H9 (cell line): ENCODE data around the gene SKAP1. TPM values are rescaled to one million over a fixed set of nuclear protein-coding genes. Genes with fewer than 3 reads are reported as not detected.

ENCODE experiments used
- DNase-seq: peaks from one replicate; pipeline ENCODE4 v3.0.0-alpha.2; 2017
- H2AFZ ChIP-seq: one replicate; pipeline ENCODE4 v1.6.1; 2013; ENCODE audit warnings: mild to moderate bottlenecking, low read length, control low read depth, moderate library complexity
- H2AK5ac ChIP-seq: 2 replicates; pipeline ENCODE4 v1.6.1; 2013; ENCODE audit warnings: low read length, control low read depth, mixed read lengths; ENCODE audit not compliant: insufficient read length
- H2BK120ac ChIP-seq: one replicate; pipeline ENCODE4 v1.6.1; 2013; ENCODE audit warnings: low read depth, mild to moderate bottlenecking, low read length, control low read depth, inconsistent platforms; ENCODE audit not compliant: poor library complexity, severe bottlenecking
- H2BK12ac ChIP-seq: 2 replicates; pipeline ENCODE4 v1.6.1; 2013; ENCODE audit warnings: low read length, control low read depth, mixed read lengths, low read depth; ENCODE audit not compliant: insufficient read length
- H2BK15ac ChIP-seq: 2 replicates; pipeline ENCODE4 v1.6.1; 2013; ENCODE audit warnings: low read depth, low read length, control low read depth
- H2BK20ac ChIP-seq: one replicate; pipeline ENCODE4 v1.6.1; 2013; ENCODE audit warnings: low read depth, mild to moderate bottlenecking, low read length, control low read depth, inconsistent platforms; ENCODE audit not compliant: poor library complexity, severe bottlenecking
- H2BK5ac ChIP-seq: 2 replicates; pipeline ENCODE4 v1.6.1; 2013; ENCODE audit warnings: low read length, control low read depth, mixed read lengths; ENCODE audit not compliant: insufficient read length
- H3K14ac ChIP-seq: 2 replicates; pipeline ENCODE4 v1.6.1; 2013; ENCODE audit warnings: low read length, control low read depth; ENCODE audit not compliant: insufficient read depth
- H3K18ac ChIP-seq: 2 replicates; pipeline ENCODE4 v1.6.1; 2013; ENCODE audit warnings: low read depth, mild to moderate bottlenecking, mixed read lengths, low read length, control low read depth; ENCODE audit not compliant: insufficient read length
- H3K23ac ChIP-seq: 2 replicates; pipeline ENCODE4 v1.6.1; 2013; ENCODE audit warnings: low read length, control low read depth, mixed read lengths, low read depth; ENCODE audit not compliant: insufficient read length
- H3K23me2 ChIP-seq: 2 replicates; pipeline ENCODE4 v1.6.1; 2013; ENCODE audit warnings: low read depth, mild to moderate bottlenecking, mixed read lengths, low read length, control low read depth; ENCODE audit not compliant: insufficient read length, poor library complexity, severe bottlenecking
- H3K27ac ChIP-seq: 2 replicates; pipeline ENCODE4 v1.5.1; 2013; ENCODE audit warnings: low read length, control low read depth, mixed read lengths, low read depth; ENCODE audit not compliant: insufficient read length
- H3K27me3 ChIP-seq: 2 replicates; pipeline ENCODE4 v1.6.1; 2013; ENCODE audit warnings: low read length, control low read depth, inconsistent platforms; ENCODE audit not compliant: insufficient read depth
- H3K4ac ChIP-seq: 2 replicates; pipeline ENCODE4 v1.6.1; 2013; ENCODE audit warnings: low read depth, mild to moderate bottlenecking, control low read depth, inconsistent platforms, low read length, moderate library complexity
- H3K4me1 ChIP-seq: 2 replicates; pipeline ENCODE4 v1.6.1; 2013; ENCODE audit warnings: low read length, control low read depth, inconsistent platforms; ENCODE audit not compliant: insufficient read depth
- H3K4me2 ChIP-seq: 2 replicates; pipeline ENCODE4 v1.6.1; 2013; ENCODE audit warnings: low read length, control low read depth, mixed read lengths; ENCODE audit not compliant: insufficient read length, insufficient read depth
- H3K56ac ChIP-seq: 2 replicates; pipeline ENCODE4 v1.6.1; 2013; ENCODE audit warnings: low read depth, mild to moderate bottlenecking, mixed read lengths, low read length, control low read depth; ENCODE audit not compliant: insufficient read length
- H3K79me1 ChIP-seq: 2 replicates; pipeline ENCODE4 v1.6.1; 2013; ENCODE audit warnings: low read depth, mild to moderate bottlenecking, moderate library complexity, low read length, control low read depth, inconsistent platforms; ENCODE audit not compliant: insufficient read depth, poor library complexity, severe bottlenecking
- H3K79me2 ChIP-seq: 2 replicates; pipeline ENCODE4 v1.6.1; 2013; ENCODE audit warnings: low read length, control low read depth, inconsistent platforms; ENCODE audit not compliant: insufficient read depth
- H3K9ac ChIP-seq: 2 replicates; pipeline ENCODE4 v1.6.1; 2013; ENCODE audit warnings: low read length, control low read depth, mixed read lengths; ENCODE audit not compliant: insufficient read length; ENCODE audit errors: extremely low read depth
- H3K9me3 ChIP-seq: one replicate; pipeline ENCODE4 v1.6.1; 2013; ENCODE audit warnings: low read depth, low read length, inconsistent platforms; ENCODE audit not compliant: control insufficient read depth
- H3T11ph ChIP-seq: one replicate; pipeline ENCODE4 v1.6.1; 2013; ENCODE audit warnings: mild to moderate bottlenecking, low read length, control low read depth, inconsistent platforms
- H4K20me1 ChIP-seq: one replicate; pipeline ENCODE4 v1.6.1; 2013; ENCODE audit not compliant: control insufficient read depth, insufficient read length, insufficient read depth
- H4K5ac ChIP-seq: 2 replicates; pipeline ENCODE4 v1.6.1; 2013; ENCODE audit warnings: low read depth, mild to moderate bottlenecking, mixed read lengths, low read length, control low read depth; ENCODE audit not compliant: insufficient read length
- H4K8ac ChIP-seq: replicated peaks from 2 replicates; pipeline ENCODE4 v1.6.1; 2013; ENCODE audit warnings: low read length, control low read depth, mixed read lengths, low read depth; ENCODE audit not compliant: insufficient read length
- H4K91ac ChIP-seq: 2 replicates; pipeline ENCODE4 v1.6.1; 2013; ENCODE audit warnings: low read depth, mild to moderate bottlenecking, moderate library complexity, mixed read lengths, low read length, control low read depth; ENCODE audit not compliant: insufficient read length
- H3K27ac Mint-ChIP-seq, 3 experiments: 2 replicates in 2 of 3; 3 replicates in 1 of 3; pipeline ENCODE4 v1.8.0; 2020 to 2021; ENCODE audit warnings: mixed read lengths in 3 of 3, mild to moderate bottlenecking in 1 of 3, moderate library complexity in 1 of 3
- H3K27me3 Mint-ChIP-seq: 2 replicates; pipeline ENCODE4 v1.8.0; 2021; ENCODE audit warnings: low read depth, mild to moderate bottlenecking, moderate library complexity, mixed read lengths
- H3K36me3 Mint-ChIP-seq, 3 experiments: 2 replicates in 2 of 3; 3 replicates in 1 of 3; pipeline ENCODE4 v1.8.0; 2020 to 2021; ENCODE audit warnings: low read depth in 3 of 3, mixed read lengths in 3 of 3; ENCODE audit not compliant: insufficient read depth in 1 of 3
- H3K4me1 Mint-ChIP-seq, 2 experiments: 2 replicates each; pipeline ENCODE4 v1.8.0; 2020; ENCODE audit warnings: mixed read lengths in 2 of 2
- H3K4me3 Mint-ChIP-seq, 2 experiments: 2 replicates in 1 of 2; 3 replicates in 1 of 2; pipeline ENCODE4 v1.8.0; 2020 to 2021; ENCODE audit warnings: mild to moderate bottlenecking in 2 of 2, mixed read lengths in 2 of 2, moderate library complexity in 1 of 2
- H3K9me3 Mint-ChIP-seq, 2 experiments: 2 replicates in 1 of 2; 3 replicates in 1 of 2; pipeline ENCODE4 v1.8.0; 2020; ENCODE audit warnings: mild to moderate bottlenecking in 2 of 2, mixed read lengths in 2 of 2, moderate library complexity in 1 of 2
- WGBS: extraction: QIAGEN DNeasy Blood & Tissue Kit; methylation state at CpG from one replicate; pipeline ENCODE4 v1.1.7; 2013; ENCODE audit warnings: missing lambda C conversion rate, low lambda C conversion rate, mixed read lengths; ENCODE audit not compliant: insufficient read length; ENCODE audit errors: extremely low coverage; 5-methylcytosine and 5-hydroxymethylcytosine counted together
- total RNA-seq: library from RNA; stranded (reverse); gene quantifications from 2 replicates; pipeline ENCODE4 v1.2.1, GENCODE V29; 2021
- TF ChIP-seq, protein P1 (sequence below): fragments of 200-600 bp; sonication (generic); conservative IDR thresholded peaks from 3 replicates; pipeline ENCODE4 v1.8.0; 2021; ENCODE audit warnings: antibody characterized with exemption, mild to moderate bottlenecking

The SKAP1 gene
- total RNA-seq, 1 experiment from 2014 or later: not detected

DNA sequence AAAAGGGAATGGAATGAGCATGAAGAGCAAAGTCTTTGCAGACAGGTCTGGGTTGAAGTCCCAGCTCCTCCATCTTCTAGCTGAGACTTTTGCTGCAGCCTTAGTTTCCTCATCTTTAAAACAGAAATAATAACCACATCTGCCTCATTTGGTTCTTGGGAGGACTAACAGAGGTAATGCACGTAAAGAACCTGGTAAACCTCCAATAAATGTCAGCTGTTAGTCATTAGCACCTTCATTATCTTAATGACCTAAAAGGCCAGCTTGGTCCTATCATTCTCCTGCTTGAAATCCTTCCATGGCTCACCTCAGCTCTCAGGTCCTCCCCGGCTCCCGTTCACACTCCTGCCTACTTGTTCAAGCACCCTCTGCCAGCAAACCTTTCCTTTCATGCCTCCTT, 51.8 kb downstream of the SKAP1 start:
- no peak overlapping the region for H4K5ac ChIP-seq
- H2BK20ac ChIP-seq: no peak overlapping the region
- peaks cover 30% of the 10 kb centered on the region for H3K27me3 Mint-ChIP-seq
- H2AK5ac ChIP-seq: no peak overlapping the region
- H3K4me2 ChIP-seq: no peak overlapping the region
- no peaks in the 10 kb centered on the region for H3K9me3 Mint-ChIP-seq
- H2AFZ ChIP-seq: no peak overlapping the region
- H3K4me3 Mint-ChIP-seq: no peak overlapping the region
- H3K56ac ChIP-seq: no peak overlapping the region
- no peaks in the 10 kb centered on the region for H3K23me2 ChIP-seq
- no peak overlapping the region for H3K4ac ChIP-seq
- H3K27me3 ChIP-seq: no peaks in the 10 kb centered on the region
- no peak overlapping the region for H4K8ac ChIP-seq
- DNase-seq: no peak
- no peak overlapping the region for H3K23ac ChIP-seq
- no peaks in the 10 kb centered on the region for H3K4me1 ChIP-seq
- H3K9me3 ChIP-seq: no peaks in the 10 kb centered on the region
- no peaks in the 10 kb centered on the region for H4K20me1 ChIP-seq
- H2BK15ac ChIP-seq: no peak overlapping the region
- no peak overlapping the region for H3T11ph ChIP-seq
- H3K27ac ChIP-seq: no peak overlapping the region
- no peak overlapping the region for H4K91ac ChIP-seq
- no peak overlapping the region for H3K14ac ChIP-seq
- no peak overlapping the region for H2BK12ac ChIP-seq
- H3K79me2 ChIP-seq: no peaks in the 10 kb centered on the region
- no CpG with 5 or more reads among the region's 3 CpGs for WGBS
- H3K9ac ChIP-seq: no peak overlapping the region
- H3K18ac ChIP-seq: no peak overlapping the region
- H2BK5ac ChIP-seq: no peak overlapping the region
- H3K79me1 ChIP-seq: no peaks in the 10 kb centered on the region
- no peaks in the 10 kb centered on the region for H3K36me3 Mint-ChIP-seq
- no peak overlapping the region for H3K27ac Mint-ChIP-seq
- no peaks in the 10 kb centered on the region for H3K4me1 Mint-ChIP-seq
- TF ChIP-seq, protein P1, sequence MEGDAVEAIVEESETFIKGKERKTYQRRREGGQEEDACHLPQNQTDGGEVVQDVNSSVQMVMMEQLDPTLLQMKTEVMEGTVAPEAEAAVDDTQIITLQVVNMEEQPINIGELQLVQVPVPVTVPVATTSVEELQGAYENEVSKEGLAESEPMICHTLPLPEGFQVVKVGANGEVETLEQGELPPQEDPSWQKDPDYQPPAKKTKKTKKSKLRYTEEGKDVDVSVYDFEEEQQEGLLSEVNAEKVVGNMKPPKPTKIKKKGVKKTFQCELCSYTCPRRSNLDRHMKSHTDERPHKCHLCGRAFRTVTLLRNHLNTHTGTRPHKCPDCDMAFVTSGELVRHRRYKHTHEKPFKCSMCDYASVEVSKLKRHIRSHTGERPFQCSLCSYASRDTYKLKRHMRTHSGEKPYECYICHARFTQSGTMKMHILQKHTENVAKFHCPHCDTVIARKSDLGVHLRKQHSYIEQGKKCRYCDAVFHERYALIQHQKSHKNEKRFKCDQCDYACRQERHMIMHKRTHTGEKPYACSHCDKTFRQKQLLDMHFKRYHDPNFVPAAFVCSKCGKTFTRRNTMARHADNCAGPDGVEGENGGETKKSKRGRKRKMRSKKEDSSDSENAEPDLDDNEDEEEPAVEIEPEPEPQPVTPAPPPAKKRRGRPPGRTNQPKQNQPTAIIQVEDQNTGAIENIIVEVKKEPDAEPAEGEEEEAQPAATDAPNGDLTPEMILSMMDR: no peak
- H2BK120ac ChIP-seq: no peak overlapping the region
